Measurements from ENCODE around the gene MAGEB10.
"Not testable (repeated sequence)": the region's sequence is repeated elsewhere in the genome, so short reads cannot be mapped to it uniquely, and the experiment has no call there.

Gene MAGEB10, protein sequence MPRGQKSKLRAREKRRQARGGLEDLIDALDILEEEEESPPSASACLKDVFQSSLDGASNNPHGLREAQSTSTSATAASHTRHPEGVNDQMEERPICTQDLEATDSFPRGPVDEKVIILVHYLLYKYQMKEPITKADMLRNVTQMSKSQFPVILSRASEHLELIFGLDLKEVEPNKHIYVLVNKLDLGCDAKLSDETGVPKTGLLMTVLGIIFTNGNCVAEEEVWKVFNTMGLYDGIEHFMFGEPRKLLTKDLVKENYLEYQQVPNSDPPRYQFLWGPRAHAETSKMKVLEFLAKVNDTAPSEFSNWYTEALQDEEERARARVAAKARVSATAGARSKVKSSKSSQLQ

GRCh38 chrX:27807690-27808089 lies at the start of gene MAGEB10:
TSS of gene MAGEB10 (plus strand) at chrX:27807990. CDS start at chrX:27821307, 13,317 bp downstream.
- DNase-seq (ENCODE audit: low read depth) = no peak

DNA sequence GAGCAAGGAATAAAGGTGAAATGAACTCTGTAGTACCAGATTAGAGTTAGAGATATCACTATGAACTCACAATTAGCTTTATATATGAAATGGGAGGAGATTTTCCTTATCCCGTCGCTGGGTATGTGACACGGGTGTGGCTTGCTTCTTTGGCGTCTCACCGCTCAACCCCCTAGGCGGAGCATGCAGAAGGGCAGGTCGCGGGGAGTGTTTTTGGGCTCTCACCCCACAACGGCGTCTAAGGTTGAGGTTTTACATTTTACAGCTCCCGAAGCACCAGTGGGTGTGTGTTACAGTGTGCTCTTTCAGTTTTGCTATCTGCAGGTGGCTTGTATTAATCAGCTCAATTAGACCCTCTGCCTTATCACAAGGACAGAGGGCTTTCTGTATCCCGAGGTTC lies 42.1 kb upstream of the MAGEB10 start:
- no peak for DNase-seq (ENCODE audit: low read depth)

- DNase-seq (ENCODE audit: low read depth) = no peak
Observed at GRCh38 chrX:27767387-27767786, 40.4 kb upstream of the MAGEB10 start.

DNA sequence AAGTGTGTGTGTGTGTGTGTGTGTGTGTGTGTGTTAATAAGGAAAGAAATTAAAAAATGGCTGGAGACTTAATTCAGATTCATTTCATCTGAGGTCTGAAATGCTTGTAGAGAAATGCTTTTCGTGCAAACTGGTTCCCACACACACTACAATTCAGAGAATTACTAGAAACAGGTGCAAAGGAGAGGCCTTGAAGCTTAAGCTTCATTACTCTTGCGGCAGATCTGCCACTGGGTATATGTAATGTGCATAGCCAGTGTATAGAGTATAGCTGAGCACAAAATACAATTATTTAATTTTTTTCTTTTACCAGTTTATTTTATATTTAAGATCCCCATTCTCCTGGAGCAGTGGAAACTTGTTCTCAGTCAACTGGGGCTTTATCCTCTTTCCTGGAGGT lies 31.8 kb upstream of the MAGEB10 start:
- DNase-seq (ENCODE audit: low read depth) = no peak

DNA sequence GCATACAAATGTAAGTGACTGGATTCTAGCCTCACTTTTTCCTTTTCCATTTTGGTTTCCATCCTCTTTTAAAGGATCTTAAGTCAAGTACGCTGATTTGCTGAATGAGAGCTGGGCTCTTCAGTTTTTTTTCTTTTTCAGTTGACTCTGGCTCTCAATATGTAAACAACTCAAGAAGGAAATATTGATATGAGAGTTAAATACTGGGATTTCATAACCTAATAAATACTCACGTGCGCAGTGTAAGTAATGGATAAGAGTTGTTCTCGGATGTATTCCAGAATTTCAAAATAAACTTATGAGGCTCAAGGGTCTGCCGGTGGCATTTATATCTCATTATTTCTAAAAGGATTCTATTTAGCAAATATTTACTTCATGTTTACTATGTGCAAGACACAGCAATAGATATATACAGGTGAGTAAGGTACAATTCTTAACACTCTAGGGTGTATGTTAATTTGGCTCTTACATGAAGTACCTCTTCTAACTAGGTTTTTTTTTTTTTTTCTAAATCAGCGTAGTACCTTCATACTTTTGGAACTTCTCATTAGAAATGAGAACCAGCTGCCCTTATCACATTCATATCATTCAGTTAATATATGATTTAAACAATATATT lies 11.0 kb upstream of the MAGEB10 start:
- no peak for DNase-seq (ENCODE audit: low read depth)

GRCh38 chrX:27797575-27797974 lies 10.2 kb upstream of the MAGEB10 start:
- no peak for DNase-seq (ENCODE audit: low read depth)

DNA sequence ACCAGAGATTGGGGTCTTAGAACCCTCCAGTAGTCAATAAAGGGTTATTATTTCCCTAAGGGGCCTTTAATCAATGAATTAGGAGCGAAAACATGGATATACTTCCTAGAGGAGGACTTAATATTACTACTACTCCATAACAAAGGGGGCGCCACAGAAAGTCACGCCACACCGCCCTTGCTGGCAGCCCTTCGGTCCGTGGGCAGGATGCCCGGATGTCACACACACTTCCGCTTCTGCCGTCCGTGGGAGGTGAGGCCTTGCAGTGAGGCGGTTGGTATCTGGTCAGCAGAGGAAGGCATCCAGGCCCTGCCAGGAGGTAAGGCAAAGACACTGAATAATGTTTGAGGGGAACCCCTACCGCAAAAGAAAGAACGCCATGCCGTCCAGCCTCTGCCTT lies 436 bp downstream of the MAGEB10 start:
- DNase-seq (ENCODE audit: low read depth) = no peak

DNA sequence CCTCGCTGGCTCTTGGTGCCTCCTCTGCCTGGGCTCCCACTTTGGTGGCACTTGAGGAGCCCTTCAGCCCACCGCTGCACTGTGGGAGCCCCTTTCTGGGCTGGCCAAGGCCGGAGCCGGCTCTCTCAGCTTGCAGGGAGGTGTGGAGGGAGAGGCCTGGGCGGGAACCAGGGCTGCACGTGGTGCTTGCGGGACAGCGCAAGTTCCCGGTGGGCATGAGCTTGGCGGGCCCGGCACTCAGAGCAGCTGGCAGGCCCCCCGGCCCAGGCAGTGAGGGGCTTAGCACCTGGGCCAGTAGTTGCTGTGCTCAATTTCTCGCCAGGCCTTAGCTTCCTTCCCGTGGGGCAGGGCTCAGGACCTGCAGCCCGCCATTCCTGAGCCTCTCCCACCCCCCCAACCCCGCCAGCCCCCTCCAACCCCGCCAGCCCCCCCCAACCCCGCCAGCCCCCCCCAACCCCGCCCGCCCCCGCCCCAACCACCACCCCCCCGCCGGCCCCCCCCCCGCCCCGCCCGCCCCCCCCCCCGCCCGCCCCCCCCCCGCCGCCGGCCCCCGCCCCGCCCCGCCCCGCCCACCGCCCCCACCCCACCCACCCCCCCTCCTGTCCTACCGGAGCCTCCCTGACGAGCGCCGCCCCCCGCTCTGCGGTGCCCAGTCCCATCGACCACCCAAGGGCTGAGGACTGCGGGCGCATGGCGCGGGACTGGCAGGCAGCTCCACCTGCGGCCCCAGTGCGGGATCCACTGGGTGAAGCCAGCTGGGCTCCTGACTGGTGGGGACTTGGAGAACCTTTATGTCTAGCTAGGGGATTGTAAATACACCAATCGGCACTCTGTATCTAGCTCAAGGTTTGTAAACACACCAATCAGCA lies 1.4 kb downstream of the MAGEB10 start:
- not testable (repeated sequence) for DNase-seq (ENCODE audit: low read depth)

GRCh38 chrX:27815209-27815608 lies 7.4 kb downstream of the MAGEB10 start:
- no peak for DNase-seq (ENCODE audit: low read depth)

DNA sequence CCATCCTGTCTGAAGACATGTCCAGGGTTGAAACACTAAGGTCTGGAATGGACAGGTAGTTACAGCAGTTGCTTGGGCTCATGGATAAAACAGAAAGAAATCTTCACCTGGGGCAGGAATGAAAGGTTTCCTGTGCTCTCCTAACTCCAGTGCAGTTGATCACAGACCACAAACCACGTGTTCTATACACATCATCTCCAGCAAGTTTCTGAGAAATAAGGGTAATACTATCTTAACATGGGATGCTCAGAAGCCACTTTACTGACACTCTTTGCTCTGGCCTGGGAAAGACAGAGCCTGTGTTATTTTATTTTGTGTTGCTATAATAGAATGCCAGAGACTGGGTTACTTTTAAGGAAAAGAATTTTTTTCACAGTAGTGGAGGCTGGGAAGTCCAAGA lies 16.0 kb downstream of the MAGEB10 start:
- no peak for DNase-seq (ENCODE audit: low read depth)

- no peak for DNase-seq (ENCODE audit: low read depth)
Observed at GRCh38 chrX:27838185-27838584, 30.4 kb downstream of the MAGEB10 start.

GRCh38 chrX:27840881-27841280 lies 33.1 kb downstream of the MAGEB10 start:
- DNase-seq (ENCODE audit: low read depth) = no peak

DNA sequence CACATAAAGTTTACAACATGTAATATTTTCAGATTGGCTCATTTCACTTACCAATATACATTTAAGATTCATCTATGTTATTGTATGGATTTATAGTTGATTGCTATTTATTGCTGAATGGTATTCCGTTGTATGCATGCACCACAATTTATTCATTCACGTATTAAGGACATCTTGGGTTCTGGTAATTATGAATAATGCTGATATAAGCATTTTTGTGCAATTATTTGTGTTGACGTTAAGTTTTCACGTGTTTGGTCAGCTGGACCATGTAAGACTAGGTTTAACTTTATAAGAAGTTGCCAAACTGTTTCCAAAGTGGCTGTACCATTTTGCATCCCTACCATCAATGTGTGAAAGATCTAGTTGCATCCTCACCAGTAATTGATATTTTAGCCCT lies 35.1 kb downstream of the MAGEB10 start:
- DNase-seq (ENCODE audit: low read depth) = no peak

DNA sequence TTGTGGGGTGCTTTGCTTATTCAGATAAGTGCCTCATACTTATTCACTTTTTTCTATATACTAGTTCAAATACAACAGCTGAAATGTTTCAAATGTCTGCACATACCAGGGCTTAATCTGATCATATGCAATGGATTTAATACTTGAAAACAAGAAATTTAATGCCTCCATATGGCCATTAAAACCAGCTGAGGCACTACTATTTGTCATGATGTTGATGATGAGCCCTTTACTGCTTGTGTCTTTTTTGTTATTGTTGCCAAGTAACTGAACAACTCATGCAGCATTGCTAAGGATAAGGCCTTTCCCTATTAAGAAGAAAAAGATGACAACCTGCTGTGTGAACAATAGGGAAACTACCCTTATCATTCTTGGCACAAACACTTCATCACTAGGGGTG lies 52.5 kb downstream of the MAGEB10 start:
- no peak for DNase-seq (ENCODE audit: low read depth)

DNA sequence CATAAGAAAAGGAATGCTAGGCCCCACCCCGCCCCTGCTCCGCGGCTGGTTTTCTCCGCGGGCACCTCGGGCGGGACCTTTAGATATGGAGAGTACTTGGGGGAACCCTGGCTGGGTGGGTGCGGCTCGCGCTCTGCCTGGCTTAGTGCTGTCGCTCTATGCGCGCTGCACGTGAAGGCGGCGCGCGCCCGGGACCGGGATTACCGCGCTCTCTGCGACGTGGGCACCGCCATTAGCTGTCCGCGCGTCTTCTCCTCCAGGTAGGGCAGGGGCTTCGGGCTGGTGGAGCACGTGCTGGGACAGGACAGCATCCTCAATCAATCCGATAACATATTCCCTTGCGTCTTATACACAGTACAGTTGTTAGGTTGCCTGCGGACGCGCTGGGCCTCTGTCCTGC lies 56.0 kb downstream of the MAGEB10 start:
- no peak for DNase-seq (ENCODE audit: low read depth)
